ENCODE data around the gene RAI1.

- TF ChIP-seq, protein P1, sequence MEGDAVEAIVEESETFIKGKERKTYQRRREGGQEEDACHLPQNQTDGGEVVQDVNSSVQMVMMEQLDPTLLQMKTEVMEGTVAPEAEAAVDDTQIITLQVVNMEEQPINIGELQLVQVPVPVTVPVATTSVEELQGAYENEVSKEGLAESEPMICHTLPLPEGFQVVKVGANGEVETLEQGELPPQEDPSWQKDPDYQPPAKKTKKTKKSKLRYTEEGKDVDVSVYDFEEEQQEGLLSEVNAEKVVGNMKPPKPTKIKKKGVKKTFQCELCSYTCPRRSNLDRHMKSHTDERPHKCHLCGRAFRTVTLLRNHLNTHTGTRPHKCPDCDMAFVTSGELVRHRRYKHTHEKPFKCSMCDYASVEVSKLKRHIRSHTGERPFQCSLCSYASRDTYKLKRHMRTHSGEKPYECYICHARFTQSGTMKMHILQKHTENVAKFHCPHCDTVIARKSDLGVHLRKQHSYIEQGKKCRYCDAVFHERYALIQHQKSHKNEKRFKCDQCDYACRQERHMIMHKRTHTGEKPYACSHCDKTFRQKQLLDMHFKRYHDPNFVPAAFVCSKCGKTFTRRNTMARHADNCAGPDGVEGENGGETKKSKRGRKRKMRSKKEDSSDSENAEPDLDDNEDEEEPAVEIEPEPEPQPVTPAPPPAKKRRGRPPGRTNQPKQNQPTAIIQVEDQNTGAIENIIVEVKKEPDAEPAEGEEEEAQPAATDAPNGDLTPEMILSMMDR (IDR thresholded peaks at IDR 0.05) = no peak
- TF ChIP-seq POLR2A (IDR thresholded peaks at IDR 0.05) = peak in 2 of 4 donors; percentile 14 to 42
Observed at GRCh38 chr17:17693253-17694168, 12.3 kb downstream of the RAI1 start.

Data from esophagus squamous epithelium (tissue), 4 donors.